Sigmoid colon (tissue), 7 donors: ENCODE data around the gene BRSK2. TPM values are rescaled to one million over a fixed set of nuclear protein-coding genes. Genes with fewer than 3 reads are reported as not detected.

Experiments
- DNase-seq: peaks from one replicate; pipeline ENCODE4 v3.0.0-alpha.2; 2019
- H3K27ac ChIP-seq, 4 donors: fragments of 200-600 bp; sonication (generic); one replicate each; pipeline ENCODE4 v1.5.1; 2016 to 2019; ENCODE audit warnings: mild to moderate bottlenecking in 1 of 4
- H3K27me3 ChIP-seq, 3 donors: fragments of 200-600 bp; sonication (generic); one replicate each; pipeline ENCODE4 v1.5.1; 2019; ENCODE audit warnings: mild to moderate bottlenecking in 1 of 3
- H3K36me3 ChIP-seq, 4 donors: fragments of 200-600 bp; sonication (generic); one replicate each; pipeline ENCODE4 v1.5.1; 2016 to 2019
- H3K4me1 ChIP-seq, 4 donors: fragments of 200-600 bp; sonication (generic); one replicate each; pipeline ENCODE4 v1.5.1; 2017 to 2019
- H3K4me3 ChIP-seq, 4 donors: fragments of 200-600 bp; sonication (generic); one replicate each; pipeline ENCODE4 v1.5.1; 2017 to 2019; ENCODE audit warnings: mild to moderate bottlenecking in 2 of 4, moderate library complexity in 1 of 4
- H3K9me3 ChIP-seq, 4 donors: fragments of 200-600 bp in 3 of 4; sonication (generic) in 3 of 4; one replicate each; pipeline versions ENCODE4 v1.5.1 to v1.6.1; 2013 to 2019
- EP300 ChIP-seq, 4 donors: sonication (generic); formaldehyde crosslinking; IDR thresholded peaks; one replicate each; pipeline ENCODE4 v1.6.1; 2017; ENCODE audit warnings: antibody characterized with exemption in 4 of 4
- POLR2A ChIP-seq, 2 donors: fragments of 450-650 bp; IDR thresholded peaks; one replicate each; pipeline ENCODE4 v1.6.1; 2016; ENCODE audit warnings: antibody characterized with exemption in 2 of 2, mild to moderate bottlenecking in 2 of 2, moderate library complexity in 2 of 2
- POLR2AphosphoS5 ChIP-seq, 4 donors: sonication (generic); formaldehyde crosslinking; IDR thresholded peaks; one replicate each; pipeline ENCODE4 v1.6.1; 2017; ENCODE audit warnings: antibody characterized with exemption in 4 of 4
- WGBS, 2 donors: extraction: QIAGEN DNeasy Blood & Tissue Kit; methylation state at CpG; one replicate each; pipeline ENCODE4 v1.1.7; 2013; 5-methylcytosine and 5-hydroxymethylcytosine counted together
- intact Hi-C: fragments of 100-400 bp; cut with DNase I; formaldehyde crosslinking; loops from one replicate; pipeline ENCODE4 v1.15.1; 2023
- polyA plus RNA-seq, 3 donors: library from polyadenylated mRNA; stranded (reverse); fragments of 200-250 nt; gene quantifications; one replicate each; pipeline ENCODE4 v1.2.3, GENCODE V29; 2013
- total RNA-seq, 4 donors: library from RNA; depleted of rRNA; stranded (reverse); fragments of >200 nt; gene quantifications; one replicate each; pipeline ENCODE4 v1.1.0, GENCODE V29; 2016
- TF ChIP-seq, protein P1 (sequence below), 4 experiments: fragments of 450-650 bp in 3 of 4; fragments of 200-600 bp in 1 of 4; IDR thresholded peaks; one replicate each; pipeline ENCODE4 v1.5.1; 2016 to 2019; ENCODE audit warnings: antibody characterized with exemption in 4 of 4, mild to moderate bottlenecking in 3 of 4, moderate library complexity in 2 of 4
- donor health status: healthy with polysubstance abuse.
- donor health status: Bipolar disorder and iron deficiency.
- donor health status: healthy.

The BRSK2 gene
- total and polyA plus RNA-seq, 7 donors = 1.7 to 3.2 (median 1.9) TPM; not detected in 2

GRCh38 chr11:1485504-1485885, 95.8 kb downstream of the BRSK2 start:
- peak; percentile 63 for DNase-seq
- TF ChIP-seq POLR2A (IDR thresholded peaks at IDR 0.05) (no peak), EP300 (IDR thresholded peaks at IDR 0.05) (no peak), POLR2AphosphoS5 (IDR thresholded peaks at IDR 0.05) (no peak)
- TF ChIP-seq, protein P1, sequence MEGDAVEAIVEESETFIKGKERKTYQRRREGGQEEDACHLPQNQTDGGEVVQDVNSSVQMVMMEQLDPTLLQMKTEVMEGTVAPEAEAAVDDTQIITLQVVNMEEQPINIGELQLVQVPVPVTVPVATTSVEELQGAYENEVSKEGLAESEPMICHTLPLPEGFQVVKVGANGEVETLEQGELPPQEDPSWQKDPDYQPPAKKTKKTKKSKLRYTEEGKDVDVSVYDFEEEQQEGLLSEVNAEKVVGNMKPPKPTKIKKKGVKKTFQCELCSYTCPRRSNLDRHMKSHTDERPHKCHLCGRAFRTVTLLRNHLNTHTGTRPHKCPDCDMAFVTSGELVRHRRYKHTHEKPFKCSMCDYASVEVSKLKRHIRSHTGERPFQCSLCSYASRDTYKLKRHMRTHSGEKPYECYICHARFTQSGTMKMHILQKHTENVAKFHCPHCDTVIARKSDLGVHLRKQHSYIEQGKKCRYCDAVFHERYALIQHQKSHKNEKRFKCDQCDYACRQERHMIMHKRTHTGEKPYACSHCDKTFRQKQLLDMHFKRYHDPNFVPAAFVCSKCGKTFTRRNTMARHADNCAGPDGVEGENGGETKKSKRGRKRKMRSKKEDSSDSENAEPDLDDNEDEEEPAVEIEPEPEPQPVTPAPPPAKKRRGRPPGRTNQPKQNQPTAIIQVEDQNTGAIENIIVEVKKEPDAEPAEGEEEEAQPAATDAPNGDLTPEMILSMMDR (IDR thresholded peaks at IDR 0.05) = no peak
- Histone ChIP-seq H3K36me3 (peaks cover 0 to 2% (median under 1%) of the 10 kb centered on the region in 4 donors), H3K9me3 (no peaks in the 10 kb centered on the region), H3K27ac (peak overlapping the region; percentile 92 to 96 (median 94)), H3K4me1 (peaks cover 0 to 95% (median 80%) of the 10 kb centered on the region in 4 donors), H3K27me3 (no peaks in the 10 kb centered on the region), H3K4me3 (peak overlapping the region; percentile 39 to 57 (median 54))
- intact Hi-C loops = no loop called here
- 39 to 63% methylated on average over 17 of the region's 17 CpGs for WGBS, 2 donors

DNA sequence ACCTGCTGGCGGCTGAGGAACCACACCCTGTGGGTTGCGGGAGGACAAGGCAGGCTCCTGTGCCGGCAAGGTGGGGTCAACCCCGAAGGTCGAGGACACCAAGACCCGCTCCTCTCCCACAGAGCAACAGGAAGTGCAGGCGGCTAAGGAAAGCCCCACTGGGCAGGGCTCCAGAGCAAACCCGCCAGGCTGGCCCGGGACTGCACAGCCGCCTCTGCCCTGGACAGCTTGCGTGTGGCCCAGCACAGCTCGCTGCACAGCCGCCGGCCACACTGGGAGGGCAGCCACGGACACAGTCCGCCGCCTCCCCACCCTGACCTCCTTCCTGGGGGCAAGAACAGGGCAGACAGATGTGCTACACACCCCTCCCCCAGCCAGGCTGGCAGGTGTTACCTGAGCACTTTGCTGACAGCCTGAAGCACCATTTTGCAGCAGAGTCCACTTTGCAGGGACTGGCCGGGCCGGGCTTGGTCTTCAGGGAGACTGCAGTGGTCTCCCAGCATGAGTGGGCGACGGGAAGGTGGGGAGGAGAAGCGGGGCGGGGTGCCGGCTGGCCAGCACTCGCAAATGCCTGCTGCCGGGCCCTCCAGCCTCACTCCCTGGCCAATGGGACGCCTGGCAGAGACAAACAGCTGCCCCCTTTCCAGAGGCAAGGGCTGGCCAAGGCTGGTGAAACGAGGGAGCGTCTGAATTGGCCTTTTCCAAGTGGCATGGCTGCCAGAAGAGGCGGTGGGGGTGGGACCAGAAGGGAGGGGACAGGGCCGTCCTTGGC, 96.5 kb downstream of the BRSK2 start, which contains the start of gene MOB2:
MOB2 (minus strand) TSS at position 726 of the 772 bp plus-strand sequence; CDS start at position 503, 223 bp downstream.
- TF ChIP-seq POLR2AphosphoS5 (IDR thresholded peaks at IDR 0.05) (peak; percentile 12 to 65 (median 44)), POLR2A (IDR thresholded peaks at IDR 0.05) (peak in 1 of 2 donors; percentile 35), EP300 (IDR thresholded peaks at IDR 0.05) (no peak)
- TF ChIP-seq, protein P1 (IDR thresholded peaks at IDR 0.05) = no peak
- peak; percentile 85 for DNase-seq
- H3K4me1 ChIP-seq = peaks cover 0 to 87% (median 73%) of the 10 kb centered on the region in 4 donors

DNA sequence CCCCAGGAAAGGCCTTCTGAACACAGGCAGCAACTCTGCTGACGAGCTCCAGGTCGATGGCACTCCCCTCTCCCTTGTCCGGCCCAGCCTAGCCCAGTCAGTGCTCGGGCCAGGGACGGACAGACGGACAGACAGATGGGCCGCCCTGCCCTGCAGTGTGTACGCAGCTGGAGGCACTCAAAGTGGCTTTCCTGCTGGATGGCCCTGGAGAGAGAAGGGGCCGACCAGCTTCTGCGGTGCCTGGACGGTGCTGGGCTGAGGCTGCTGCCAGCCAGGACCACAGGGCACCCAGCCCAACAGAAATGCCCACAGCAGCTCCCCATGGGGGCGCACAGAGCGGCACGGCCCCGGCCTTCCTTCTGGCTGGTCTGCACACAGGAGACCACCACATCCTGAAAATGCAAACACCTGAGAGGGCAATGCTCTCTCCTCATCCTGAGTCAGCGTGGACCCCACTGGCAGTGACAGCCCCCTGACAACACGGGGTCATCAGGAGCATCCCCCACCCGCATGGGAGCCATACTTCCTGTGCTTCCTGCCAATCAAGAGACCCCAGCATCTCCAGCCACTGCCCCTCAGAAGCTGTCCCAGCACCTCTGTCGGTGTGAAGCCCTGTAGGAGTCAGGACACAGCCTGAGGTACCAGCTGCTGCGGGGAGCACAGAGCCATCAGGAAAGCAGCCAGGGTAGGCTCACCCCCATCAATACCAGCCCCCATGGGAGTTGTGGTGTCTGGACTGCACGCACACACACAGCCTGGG, 97.5 kb downstream of the BRSK2 start:
- peak overlapping the region in 3 of 4 donors; percentile 52 to 57 (median 56) for H3K4me3 ChIP-seq
- H3K4me1 ChIP-seq = peaks cover 0 to 77% (median 63%) of the 10 kb centered on the region in 4 donors

More for the DNA sequence above, 96.5 kb downstream of the BRSK2 start, which contains the start of gene MOB2:
- H3K9me3 ChIP-seq = no peaks in the 10 kb centered on the region
- 17 to 48% methylated on average over 31 of the region's 31 CpGs for WGBS, 2 donors
- H3K36me3 ChIP-seq = no peaks in the 10 kb centered on the region
- peak within 1 kb of the TSS; percentile 92 to 96 (median 94) for H3K27ac ChIP-seq
- intact Hi-C loops = no loop called here
- no peaks in the 10 kb centered on the region for H3K27me3 ChIP-seq
- peak within 1 kb of the TSS; percentile 39 to 57 (median 54) for H3K4me3 ChIP-seq

GRCh38 chr11:1487851-1488574, 98.3 kb downstream of the BRSK2 start:
- DNase-seq = peak; percentile 79

More for the DNA sequence above, 97.5 kb downstream of the BRSK2 start:
- TF ChIP-seq POLR2A (IDR thresholded peaks at IDR 0.05) (no peak), POLR2AphosphoS5 (IDR thresholded peaks at IDR 0.05) (peak in 2 of 4 donors; percentile 4 to 12), EP300 (IDR thresholded peaks at IDR 0.05) (no peak)
- TF ChIP-seq, protein P1 (IDR thresholded peaks at IDR 0.05) = no peak
- H3K27ac ChIP-seq = peak overlapping the region; percentile 92 to 96 (median 94)
- peak; percentile 74 for DNase-seq
- 55 to 73% methylated on average over 21 of the region's 21 CpGs for WGBS, 2 donors
- no peaks in the 10 kb centered on the region for H3K9me3 ChIP-seq
- no peaks in the 10 kb centered on the region for H3K27me3 ChIP-seq
- H3K36me3 ChIP-seq = no peaks in the 10 kb centered on the region
- intact Hi-C loops = no loop called here

More at GRCh38 chr11:1487851-1488574, 98.3 kb downstream of the BRSK2 start:
- H3K4me1 ChIP-seq = peaks cover 0 to 75% (median 59%) of the 10 kb centered on the region in 4 donors
- H3K9me3 ChIP-seq = no peaks in the 10 kb centered on the region
- H3K27ac ChIP-seq = peak overlapping the region; percentile 92 to 96 (median 94)
- no peaks in the 10 kb centered on the region for H3K36me3 ChIP-seq
- TF ChIP-seq, protein P1 (IDR thresholded peaks at IDR 0.05) = peak in 3 of 4 experiments; percentile 19 to 59 (median 30)
- TF ChIP-seq POLR2A (IDR thresholded peaks at IDR 0.05) (no peak), EP300 (IDR thresholded peaks at IDR 0.05) (no peak), POLR2AphosphoS5 (IDR thresholded peaks at IDR 0.05) (peak in 2 of 4 donors; percentile 30 to 61)
- WGBS, 2 donors = 82 to 86% methylated on average over 23 of the region's 23 CpGs
- peak overlapping the region in 2 of 4 donors; percentile 3 to 4 for H3K4me3 ChIP-seq
- H3K27me3 ChIP-seq = no peaks in the 10 kb centered on the region
- intact Hi-C loops = loop anchor here (2.0 kb wide), 1 partner anchor 15 kb away; no protein-coding TSS in a partner anchor
